Activated naive CD4-positive, alpha-beta T cell treated with anti-CD3 and anti-CD28 coated beads, Interleukin-2, amount 50 U/mL, for 24 hours (primary cell): ENCODE measurements around the gene NBPF4.
"Not testable (repeated sequence)": the region's sequence is repeated elsewhere in the genome, so short reads cannot be mapped to it uniquely, and the experiment has no call there.

Experiments used
- H3K27ac Mint-ChIP-seq: one replicate; pipeline ENCODE4 v1.8.0; 2021; ENCODE audit warnings: mild to moderate bottlenecking, mixed read lengths
- H3K27me3 Mint-ChIP-seq: one replicate; pipeline ENCODE4 v1.8.0; 2021; ENCODE audit warnings: mixed read lengths
- H3K36me3 Mint-ChIP-seq: one replicate; pipeline ENCODE4 v1.8.0; 2021; ENCODE audit warnings: mixed read lengths
- H3K4me1 Mint-ChIP-seq: one replicate; pipeline ENCODE4 v1.8.0; 2021; ENCODE audit warnings: mixed read lengths
- H3K4me3 Mint-ChIP-seq: one replicate; pipeline ENCODE4 v1.8.0; 2021; ENCODE audit warnings: mild to moderate bottlenecking, mixed read lengths
- H3K9me3 Mint-ChIP-seq: one replicate; pipeline ENCODE4 v1.8.0; 2021; ENCODE audit warnings: mixed read lengths

The NBPF4 gene

DNA sequence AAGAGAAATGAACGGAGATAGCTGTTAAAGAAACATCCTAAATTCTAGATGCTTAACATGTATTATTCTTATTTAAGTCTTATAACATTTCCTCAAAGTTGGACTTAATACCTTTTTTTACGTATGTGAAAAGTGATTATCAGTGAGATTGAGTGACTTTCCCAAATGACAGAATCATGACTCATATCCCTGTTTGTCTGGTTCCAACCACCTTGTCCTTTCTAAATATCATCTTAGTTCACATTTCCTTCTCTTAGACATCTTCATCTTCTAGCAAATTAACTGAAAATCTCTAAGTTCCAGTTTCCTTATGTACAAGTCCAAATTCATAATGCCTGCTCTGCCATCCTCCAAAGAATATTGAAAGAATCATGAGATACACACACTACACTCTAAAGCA, 26.9 kb downstream of the NBPF4 start:
- H3K27ac Mint-ChIP-seq, H3K36me3 Mint-ChIP-seq, H3K4me3 Mint-ChIP-seq, H3K27me3 Mint-ChIP-seq, H3K9me3 Mint-ChIP-seq, H3K4me1 Mint-ChIP-seq: not testable (repeated sequence)

DNA sequence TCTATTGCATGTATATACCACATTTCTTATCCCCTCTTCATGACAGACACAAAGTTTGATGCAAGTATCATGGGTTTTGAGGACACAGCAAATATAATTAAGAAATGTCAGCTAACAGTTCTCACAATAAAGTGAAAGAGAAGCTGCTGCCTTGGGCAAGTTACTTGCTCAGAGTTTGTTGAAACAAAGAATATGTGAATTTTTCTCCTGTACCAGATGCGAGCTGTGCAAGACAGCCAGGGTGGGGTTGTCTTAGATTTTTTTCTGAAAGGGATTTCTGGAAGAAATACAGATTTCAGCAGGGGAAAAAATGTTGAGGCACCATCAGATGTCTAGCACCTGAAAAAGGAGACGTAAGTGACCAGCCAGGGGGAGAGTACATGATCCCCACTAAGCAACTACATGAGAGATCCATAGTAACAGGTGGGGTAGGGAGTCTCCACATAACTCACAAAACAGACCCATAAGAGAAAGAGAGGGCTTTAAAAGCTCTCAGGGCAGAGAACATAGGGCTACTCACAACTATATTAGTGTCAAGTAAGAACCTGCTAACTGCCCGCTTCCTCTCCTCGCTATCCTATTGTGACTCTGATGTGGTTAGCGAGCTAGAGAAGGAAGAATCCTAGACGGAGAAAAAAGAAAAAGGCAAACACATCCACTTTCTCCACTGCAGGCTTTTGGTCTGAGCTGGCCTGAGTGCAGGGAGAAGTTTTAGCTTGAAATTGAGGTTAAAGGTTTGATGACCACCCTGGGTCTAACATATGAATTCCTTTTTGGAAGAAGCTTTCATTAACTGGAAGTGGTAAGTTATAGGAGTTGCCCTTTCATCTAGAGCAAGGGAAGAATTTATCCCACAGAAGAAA, 27.6 kb downstream of the NBPF4 start:
- not testable (repeated sequence) for H3K27ac Mint-ChIP-seq, H3K9me3 Mint-ChIP-seq, H3K27me3 Mint-ChIP-seq, H3K4me1 Mint-ChIP-seq, H3K36me3 Mint-ChIP-seq, H3K4me3 Mint-ChIP-seq

DNA sequence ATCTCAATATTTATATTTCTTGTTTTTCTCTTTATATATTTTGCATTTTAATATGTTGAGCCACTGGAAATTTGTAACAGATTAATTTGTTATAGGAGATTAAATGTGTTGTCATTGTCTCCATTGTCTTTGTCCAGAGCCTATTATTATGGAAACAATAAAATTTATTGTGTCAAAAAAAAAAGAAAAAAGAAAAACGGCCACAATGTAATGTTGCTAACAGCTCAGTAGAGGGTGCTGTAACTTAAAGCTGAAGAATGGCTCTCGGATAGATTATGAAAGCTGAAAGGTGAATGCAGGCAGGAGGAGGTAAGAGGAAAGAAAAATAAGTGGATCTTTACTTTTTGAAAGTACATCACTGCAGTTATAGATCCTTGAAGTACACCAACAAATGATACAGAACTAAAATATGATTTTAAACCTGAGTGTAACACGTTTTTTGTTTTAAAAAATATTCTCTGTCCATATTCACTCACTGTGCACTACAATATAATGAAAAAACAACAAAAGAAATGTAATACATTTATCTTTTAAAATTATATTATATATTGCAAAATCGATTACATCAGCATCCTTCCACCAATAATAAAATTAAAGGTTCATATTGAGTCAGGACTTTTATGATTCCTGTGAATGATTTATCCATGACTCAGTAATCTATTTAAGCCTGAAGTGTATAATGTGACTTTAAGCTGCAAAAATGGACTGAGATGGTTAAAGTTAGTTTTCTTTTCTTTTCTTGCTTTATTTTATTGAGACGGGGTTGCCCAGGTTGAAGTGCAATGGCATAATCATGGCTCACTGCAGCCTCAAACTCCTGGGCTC, 29.0 kb downstream of the NBPF4 start:
- peak overlapping the region; percentile 19 for H3K27ac Mint-ChIP-seq
- H3K36me3 Mint-ChIP-seq = not testable (repeated sequence)

DNA sequence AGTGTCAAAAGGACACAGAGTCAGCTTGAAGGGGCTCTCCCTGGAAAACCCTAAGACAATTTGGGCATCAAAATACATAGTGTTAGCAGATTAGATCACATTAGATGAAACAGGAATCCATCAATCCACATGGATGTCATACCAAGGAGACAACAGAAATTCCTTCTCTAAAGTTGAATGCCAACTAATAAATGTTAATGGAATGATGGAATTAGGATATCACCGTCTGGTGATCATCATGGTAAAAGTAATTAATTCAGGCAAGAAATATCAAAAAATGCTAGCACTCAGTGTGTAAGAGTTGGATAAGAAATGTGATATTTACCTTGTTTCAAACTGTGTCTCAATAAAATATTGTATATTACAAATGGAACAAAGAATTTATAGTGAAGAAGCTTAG, 32.9 kb downstream of the NBPF4 start:
- Mint-ChIP-seq H3K4me3 (no peak overlapping the region), H3K4me1 (no peaks in the 10 kb centered on the region), H3K27ac (no peak overlapping the region), H3K36me3 (no peaks in the 10 kb centered on the region), H3K9me3 (no peaks in the 10 kb centered on the region), H3K27me3 (peaks cover 8% of the 10 kb centered on the region)

More for the DNA sequence above, 29.0 kb downstream of the NBPF4 start:
- not testable (repeated sequence) for H3K9me3 Mint-ChIP-seq, H3K27me3 Mint-ChIP-seq, H3K4me3 Mint-ChIP-seq, H3K4me1 Mint-ChIP-seq

- Mint-ChIP-seq H3K27me3 (peaks cover 8% of the 10 kb centered on the region), H3K27ac (no peak overlapping the region), H3K4me3 (no peak overlapping the region), H3K4me1 (no peaks in the 10 kb centered on the region), H3K36me3 (no peaks in the 10 kb centered on the region), H3K9me3 (no peaks in the 10 kb centered on the region)
These were observed 34.3 kb downstream of the NBPF4 start for GRCh38 chr1:108209456-108210108.

- H3K36me3 Mint-ChIP-seq = no peaks in the 10 kb centered on the region
- no peak overlapping the region for H3K4me3 Mint-ChIP-seq
- peaks cover 8% of the 10 kb centered on the region for H3K27me3 Mint-ChIP-seq
- no peaks in the 10 kb centered on the region for H3K9me3 Mint-ChIP-seq
- no peaks in the 10 kb centered on the region for H3K4me1 Mint-ChIP-seq
- H3K27ac Mint-ChIP-seq = no peak overlapping the region
These were observed 35.0 kb downstream of the NBPF4 start for GRCh38 chr1:108208724-108209446.

- H3K27ac Mint-ChIP-seq, H3K9me3 Mint-ChIP-seq, H3K4me3 Mint-ChIP-seq, H3K36me3 Mint-ChIP-seq, H3K27me3 Mint-ChIP-seq: not testable (repeated sequence)
- H3K4me1 Mint-ChIP-seq = peaks cover 20% of the 10 kb centered on the region
These were observed 40.3 kb downstream of the NBPF4 start for GRCh38 chr1:108203582-108203981.

GRCh38 chr1:108201687-108202086, 42.2 kb downstream of the NBPF4 start:
- H3K4me3 Mint-ChIP-seq = no peak overlapping the region
- H3K9me3 Mint-ChIP-seq = no peaks in the 10 kb centered on the region
- peaks cover 2% of the 10 kb centered on the region for H3K27me3 Mint-ChIP-seq
- peaks cover 2% of the 10 kb centered on the region for H3K36me3 Mint-ChIP-seq
- H3K27ac Mint-ChIP-seq = no peak overlapping the region
- H3K4me1 Mint-ChIP-seq = peaks cover 30% of the 10 kb centered on the region

DNA sequence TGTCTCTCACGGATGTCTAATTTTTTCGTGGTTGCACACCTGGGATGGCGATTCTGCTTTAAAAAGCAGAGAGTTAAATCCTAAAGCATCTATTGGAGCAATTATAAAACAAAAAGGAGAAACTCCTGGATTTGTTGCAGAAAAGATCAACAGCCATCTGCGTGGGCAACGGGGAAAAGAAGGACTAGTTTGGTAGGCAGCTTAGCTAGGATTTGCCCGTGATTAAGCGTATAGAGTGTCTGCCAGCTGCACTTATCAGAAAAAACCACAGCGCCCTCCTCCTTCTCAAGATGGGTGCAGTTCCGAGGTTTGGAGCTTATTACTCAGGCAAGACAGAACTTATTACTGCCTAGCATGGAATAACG, 43.2 kb downstream of the NBPF4 start:
- Mint-ChIP-seq H3K4me3 (peak overlapping the region; percentile 92), H3K27me3 (no peaks in the 10 kb centered on the region), H3K4me1 (peaks cover 30% of the 10 kb centered on the region), H3K9me3 (no peaks in the 10 kb centered on the region), H3K36me3 (peaks cover 2% of the 10 kb centered on the region), H3K27ac (peak overlapping the region; percentile 63)

DNA sequence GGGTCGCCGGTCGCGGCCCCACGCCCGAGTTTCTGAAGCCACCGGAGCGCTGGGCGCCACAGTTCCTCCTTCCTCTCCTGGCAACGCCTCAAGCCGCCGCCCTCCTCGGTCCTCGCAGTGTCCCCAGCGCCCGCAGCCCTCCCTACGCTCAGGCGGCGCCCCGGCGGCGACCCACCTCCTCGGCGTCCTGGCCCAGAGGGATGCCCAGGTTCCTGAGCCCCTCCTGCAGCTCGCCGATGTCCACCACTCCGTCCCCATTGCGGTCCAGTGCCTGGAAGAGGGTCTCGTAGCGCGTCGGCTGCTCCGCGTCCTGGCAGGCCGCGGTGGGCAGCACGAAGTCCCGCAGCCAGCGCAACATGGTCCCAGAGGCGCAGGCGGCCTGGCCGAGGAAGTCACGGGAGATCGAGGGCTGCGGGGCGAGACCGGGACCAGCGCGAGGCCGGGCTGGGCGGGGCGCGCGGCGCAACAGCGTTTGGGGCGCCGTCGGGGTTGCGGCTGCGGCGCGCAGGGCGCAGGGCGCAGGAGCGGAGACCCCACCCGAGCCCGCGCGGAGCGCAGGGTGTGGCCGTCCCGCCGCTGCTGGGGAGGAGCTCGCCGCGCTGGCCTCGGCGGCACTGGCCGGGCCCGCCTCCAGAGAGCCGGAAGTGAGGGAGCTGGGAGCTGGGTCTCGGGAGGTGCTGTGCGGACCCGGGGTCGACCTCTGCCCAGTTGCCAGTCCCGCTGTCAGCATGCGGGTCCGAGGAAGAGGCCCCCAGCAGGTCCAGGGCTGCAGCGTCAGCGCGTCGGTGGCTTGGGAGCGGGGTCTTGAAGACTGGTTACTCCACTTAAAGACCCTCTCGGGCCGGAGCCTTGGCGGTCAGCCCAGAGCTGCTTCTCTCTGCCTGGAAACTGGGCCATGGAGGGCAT, 43.8 kb downstream of the NBPF4 start, which contains the start of gene SLC25A24:
Gene SLC25A24, minus strand, starts transcription at position 563 of the 906 bp plus-strand sequence. Its CDS starts 205 bp downstream, at position 358.
- Mint-ChIP-seq H3K4me3 (peak within 1 kb of the TSS; percentile 92), H3K9me3 (no peaks in the 10 kb centered on the region), H3K36me3 (peaks cover 5% of the 10 kb centered on the region), H3K4me1 (peaks cover 30% of the 10 kb centered on the region), H3K27me3 (no peaks in the 10 kb centered on the region), H3K27ac (peak within 1 kb of the TSS; percentile 63)

GRCh38 chr1:108199201-108199691, 44.6 kb downstream of the NBPF4 start:
- H3K27me3 Mint-ChIP-seq = no peaks in the 10 kb centered on the region
- H3K27ac Mint-ChIP-seq = no peak overlapping the region
- peak overlapping the region; percentile 92 for H3K4me3 Mint-ChIP-seq
- no peaks in the 10 kb centered on the region for H3K9me3 Mint-ChIP-seq
- H3K36me3 Mint-ChIP-seq = peaks cover 6% of the 10 kb centered on the region
- H3K4me1 Mint-ChIP-seq = peaks cover 30% of the 10 kb centered on the region

- Mint-ChIP-seq H3K4me3 (no peak overlapping the region), H3K27ac (no peak overlapping the region), H3K9me3 (peaks cover 6% of the 10 kb centered on the region), H3K4me1 (peaks cover 15% of the 10 kb centered on the region), H3K27me3 (no peaks in the 10 kb centered on the region), H3K36me3 (peaks cover 14% of the 10 kb centered on the region)
These were observed 49.8 kb downstream of the NBPF4 start for GRCh38 chr1:108194051-108194450.

- Mint-ChIP-seq H3K4me3 (no peak overlapping the region), H3K4me1 (peaks cover 8% of the 10 kb centered on the region), H3K36me3 (peaks cover 18% of the 10 kb centered on the region), H3K27me3 (no peaks in the 10 kb centered on the region), H3K27ac (no peak overlapping the region), H3K9me3 (peaks cover 6% of the 10 kb centered on the region)
These were observed 50.5 kb downstream of the NBPF4 start for GRCh38 chr1:108193333-108193732.

GRCh38 chr1:108192581-108192980, 51.3 kb downstream of the NBPF4 start:
- Mint-ChIP-seq H3K36me3 (peaks cover 20% of the 10 kb centered on the region), H3K27ac (no peak overlapping the region), H3K9me3 (peaks cover 10% of the 10 kb centered on the region), H3K4me1 (peaks cover 1% of the 10 kb centered on the region), H3K27me3 (no peaks in the 10 kb centered on the region), H3K4me3 (no peak overlapping the region)
